ENCODE results near the gene UFD1. TPM values are rescaled to one million over a fixed set of nuclear protein-coding genes. Genes with fewer than 3 reads are reported as not detected.

Gene UFD1
- total RNA-seq, result 10 to 100 TPM; 88.1 to 90.1 TPM

GRCh38 chr22:19478901-19479354 is at the start of gene UFD1:
TSS of gene UFD1 (minus strand) at chr22:19479193. CDS start at chr22:19479085, 108 bp downstream.
- POLR2A ChIA-PET, result interaction anchor here (0.7 kb wide), 1 partner anchor 53 kb away, joined by 3 read pairs; no protein-coding TSS in a partner anchor
- CTCF ChIA-PET, result interaction anchor here (1.2 to 2.1 kb wide), 4 partner anchors 21 to 151 kb away, joined by 3 to 8 read pairs (median 4); partner anchors contain the start of gene C22orf39

- ChIA-PET CTCF (no interaction called here), POLR2A (no interaction called here)
Measured at GRCh38 chr22:19527861-19528417, 48.9 kb upstream of the UFD1 start.

- ChIA-PET POLR2A (no interaction called here), CTCF (interaction anchor here (0.5 kb wide), 1 partner anchor 14 kb away, joined by 3 read pairs; no protein-coding TSS in a partner anchor)
Measured at GRCh38 chr22:19527321-19527721, 48.3 kb upstream of the UFD1 start.

- ChIA-PET CTCF (no interaction called here), POLR2A (no interaction called here)
Measured at GRCh38 chr22:19526702-19527111, 47.7 kb upstream of the UFD1 start.

GRCh38 chr22:19526076-19526701 is 47.2 kb upstream of the UFD1 start:
- ChIA-PET CTCF (no interaction called here), POLR2A (no interaction called here)

- CTCF ChIA-PET, result no interaction called here
- POLR2A ChIA-PET, result no interaction called here
Measured at GRCh38 chr22:19525666-19526065, 46.7 kb upstream of the UFD1 start.

DNA sequence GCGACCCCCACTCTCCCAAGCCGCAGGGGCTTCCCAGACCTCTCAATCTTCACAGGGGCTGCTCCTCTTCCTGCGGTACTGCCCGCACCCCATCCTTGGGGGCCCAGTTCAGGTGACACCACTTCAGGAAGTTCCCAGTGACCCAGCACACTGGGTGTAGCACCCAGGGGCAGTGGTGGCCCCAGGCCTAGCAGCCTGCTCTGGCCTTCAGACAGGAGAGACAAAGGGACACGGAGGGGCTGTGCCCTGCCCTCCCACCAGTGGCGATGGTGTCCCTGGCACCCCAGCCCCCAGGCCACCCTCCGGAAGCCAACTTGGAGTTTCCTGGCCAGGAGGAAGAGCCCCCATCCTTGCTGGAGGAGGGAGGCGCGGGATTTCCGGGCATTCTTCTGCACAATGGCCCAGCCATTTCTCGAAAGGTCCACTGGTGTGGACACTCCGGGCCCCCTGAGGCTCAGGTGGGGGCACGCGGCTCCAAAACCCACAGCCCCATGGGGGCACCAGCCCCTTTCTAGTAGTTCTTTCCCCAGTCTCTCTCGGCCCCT is 46.2 kb upstream of the UFD1 start:
- ChIA-PET POLR2A (no interaction called here), CTCF (no interaction called here)

DNA sequence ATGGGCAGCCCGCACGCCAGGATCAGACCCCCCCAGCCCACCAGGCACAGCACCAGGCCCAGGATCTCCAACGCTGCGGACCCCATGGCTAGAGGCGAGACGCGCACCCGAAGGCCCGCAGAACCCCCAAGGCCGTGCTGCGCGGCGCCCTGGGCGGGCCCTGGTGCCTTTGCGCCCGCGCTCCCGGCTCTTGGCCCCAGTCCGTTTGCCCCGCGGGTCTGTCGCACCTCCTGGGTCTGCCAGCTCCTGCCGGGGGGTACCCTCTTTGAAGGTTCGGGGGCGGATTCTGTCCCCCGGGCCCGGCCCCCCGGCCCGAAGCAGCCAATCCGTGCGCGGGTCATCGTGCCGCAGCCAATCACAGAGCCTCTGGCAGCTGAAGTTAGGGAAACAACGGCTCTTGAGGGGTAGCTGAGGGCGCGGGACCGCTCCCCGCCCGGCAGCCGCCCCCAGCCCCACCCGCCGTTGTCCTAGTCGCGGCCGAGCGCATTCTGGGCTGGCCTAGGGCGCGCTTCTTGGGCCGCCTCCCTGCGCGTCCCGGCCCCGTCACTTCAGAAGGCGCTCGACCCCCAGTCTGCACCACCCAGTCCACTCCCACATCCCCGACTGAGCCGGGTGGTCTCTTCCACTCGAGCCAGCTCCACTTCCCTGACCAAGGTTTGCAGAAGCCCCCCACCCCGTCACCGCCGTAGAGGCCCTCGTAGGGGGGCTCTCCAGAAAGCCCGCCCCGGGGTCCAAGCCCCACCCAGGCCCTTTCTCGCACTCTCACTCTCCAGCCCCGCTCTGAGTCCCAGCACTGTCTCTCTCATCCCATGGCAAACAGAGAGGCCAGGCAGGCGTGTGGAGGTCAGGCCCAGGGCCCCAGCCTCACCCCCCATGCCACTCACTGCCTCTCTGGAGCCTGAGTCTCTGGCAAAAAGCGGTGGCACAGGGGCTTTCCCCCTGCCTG is 45.5 kb upstream of the UFD1 start, which contains the start of gene CLDN5:
Gene CLDN5 (minus strand): TSS at position 241 of the 946 bp plus-strand sequence. CDS start 155 bp downstream, at position 86.
- ChIA-PET POLR2A (no interaction called here), CTCF (no interaction called here)

GRCh38 chr22:19523240-19524169 is 44.5 kb upstream of the UFD1 start:
- CTCF ChIA-PET, result no interaction called here
- POLR2A ChIA-PET, result no interaction called here

DNA sequence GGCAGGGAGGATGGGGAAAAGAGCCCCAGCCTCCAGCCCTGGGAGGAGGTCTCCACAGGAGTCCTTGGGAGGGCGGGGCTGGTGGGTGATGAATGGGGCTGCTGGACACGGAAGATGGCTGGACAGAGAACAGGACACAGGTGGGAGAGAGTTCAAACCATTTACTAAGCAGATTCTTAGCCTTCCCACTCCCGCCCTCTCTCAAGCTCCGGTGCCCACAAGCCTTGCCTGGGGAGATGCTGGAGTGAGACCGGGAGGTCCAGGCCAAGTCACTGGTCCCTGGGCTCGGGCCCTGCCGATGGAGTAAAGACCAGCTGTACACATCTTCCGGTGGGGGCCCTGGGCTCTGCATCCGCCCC is 43.9 kb upstream of the UFD1 start:
- POLR2A ChIA-PET, result no interaction called here
- CTCF ChIA-PET, result no interaction called here

- ChIA-PET POLR2A (no interaction called here), CTCF (interaction anchor here (1.7 kb wide), 1 partner anchor 108 kb away, joined by 4 read pairs; no protein-coding TSS in a partner anchor)
Measured at GRCh38 chr22:19522190-19522880, 43.3 kb upstream of the UFD1 start.

DNA sequence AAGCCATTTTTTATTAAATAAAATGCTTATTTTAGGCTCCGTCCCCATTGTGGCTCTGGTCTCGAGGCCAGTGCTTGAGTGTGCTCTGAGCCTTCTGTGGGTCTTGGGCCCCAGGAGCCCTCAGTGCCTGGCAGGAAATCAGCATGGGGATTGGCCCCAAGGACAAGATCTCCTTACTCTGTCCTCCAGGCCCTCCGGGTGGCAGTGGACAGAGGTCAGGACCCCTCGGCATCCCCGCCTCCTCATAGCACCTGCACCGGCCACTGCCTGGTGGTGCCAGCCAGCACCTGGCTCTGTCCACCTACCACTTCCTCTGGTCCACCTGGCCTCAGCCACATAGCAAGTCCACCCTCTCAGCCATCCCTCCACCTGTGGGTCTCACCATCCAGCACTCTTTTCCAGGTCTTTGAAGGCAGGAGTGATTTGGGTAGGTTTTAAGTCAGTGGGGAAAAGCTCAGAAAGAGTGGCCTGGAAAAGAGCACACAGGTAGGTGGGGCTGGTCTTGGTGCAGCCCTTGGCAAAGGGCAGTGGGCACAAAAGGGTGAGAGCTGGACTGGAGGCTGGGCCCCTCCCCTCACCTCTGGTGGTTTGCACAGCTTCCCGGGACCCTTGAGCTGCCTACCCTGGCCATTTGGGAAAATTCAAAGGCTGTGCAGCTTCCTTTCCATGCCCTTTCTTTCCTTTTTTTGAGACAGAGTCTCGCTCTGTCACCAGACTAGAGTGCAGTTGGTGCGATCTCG is 41.7 kb upstream of the UFD1 start:
- ChIA-PET CTCF (interaction anchor here (1.7 kb wide), 1 partner anchor 110 kb away, joined by 4 read pairs; no protein-coding TSS in a partner anchor), POLR2A (interaction anchor here (0.6 kb wide), 1 partner anchor 12 kb away, joined by 16 read pairs; no protein-coding TSS in a partner anchor)

DNA sequence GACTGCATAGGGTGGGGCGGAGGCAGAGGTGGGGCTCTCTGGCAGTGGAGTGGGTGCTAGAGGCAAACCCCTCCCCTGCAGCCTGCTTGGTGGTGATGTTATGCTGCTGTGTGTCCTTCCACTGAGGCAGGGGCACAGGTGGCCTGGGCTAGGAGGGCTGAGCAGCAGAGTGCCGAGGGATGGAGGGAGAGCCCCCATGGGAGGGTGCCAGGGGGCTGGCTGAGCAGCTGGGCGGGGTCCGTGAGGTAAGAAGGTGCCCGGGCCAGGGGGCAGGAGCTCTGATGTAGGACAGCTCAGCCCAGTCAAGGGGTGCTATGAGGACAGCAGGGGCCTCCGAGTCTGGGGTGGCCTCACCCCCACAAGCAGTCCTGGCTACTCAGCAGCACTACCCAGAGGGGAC is 41.0 kb upstream of the UFD1 start:
- CTCF ChIA-PET, result no interaction called here

GRCh38 chr22:19519041-19519926 is 40.3 kb upstream of the UFD1 start:
- ChIA-PET POLR2A (no interaction called here), CTCF (no interaction called here)

More for the DNA sequence above, 41.0 kb upstream of the UFD1 start:
- POLR2A ChIA-PET, result no interaction called here

GRCh38 chr22:19518635-19519034 is 39.6 kb upstream of the UFD1 start:
- ChIA-PET CTCF (no interaction called here), POLR2A (no interaction called here)

- ChIA-PET CTCF (no interaction called here), POLR2A (no interaction called here)
Measured at GRCh38 chr22:19517919-19518611, 39.1 kb upstream of the UFD1 start.
